ENCODE data around the gene RBM6.
"Not testable (repeated sequence)": the region's sequence is repeated elsewhere in the genome, so short reads cannot be mapped to it uniquely, and the experiment has no call there.

The RBM6 gene

GRCh38 chr3:49992326-49992725 is 52.4 kb downstream of the RBM6 start:
- no peak for DNase-seq (ENCODE audit: low read depth in 2 of 2)

- DNase-seq (ENCODE audit: low read depth in 2 of 2): no peak
Observed at GRCh38 chr3:49994476-49994875, 54.5 kb downstream of the RBM6 start.

- no peak for DNase-seq (ENCODE audit: low read depth in 2 of 2)
Observed at GRCh38 chr3:49996016-49996415, 56.1 kb downstream of the RBM6 start.

DNA sequence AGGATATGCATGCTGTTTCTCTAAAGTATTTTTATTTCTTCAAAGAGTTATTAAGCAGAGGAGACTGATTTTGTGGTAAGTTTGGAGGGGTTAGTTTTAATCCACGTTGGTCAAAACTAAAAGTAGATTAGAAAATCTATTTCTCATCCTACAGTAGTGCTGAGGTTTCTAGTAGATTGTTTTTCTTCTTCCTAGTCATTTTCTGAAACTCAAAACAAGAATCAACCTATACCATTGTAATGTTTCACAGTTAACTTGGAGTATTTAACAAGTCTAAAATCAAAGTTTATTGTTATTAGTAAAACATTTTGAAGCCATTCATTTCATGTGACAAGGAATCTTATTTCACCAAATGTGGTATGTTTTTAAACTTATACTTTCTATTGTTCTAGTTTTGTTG is 57.9 kb downstream of the RBM6 start:
- no peak for DNase-seq (ENCODE audit: low read depth in 2 of 2)

DNA sequence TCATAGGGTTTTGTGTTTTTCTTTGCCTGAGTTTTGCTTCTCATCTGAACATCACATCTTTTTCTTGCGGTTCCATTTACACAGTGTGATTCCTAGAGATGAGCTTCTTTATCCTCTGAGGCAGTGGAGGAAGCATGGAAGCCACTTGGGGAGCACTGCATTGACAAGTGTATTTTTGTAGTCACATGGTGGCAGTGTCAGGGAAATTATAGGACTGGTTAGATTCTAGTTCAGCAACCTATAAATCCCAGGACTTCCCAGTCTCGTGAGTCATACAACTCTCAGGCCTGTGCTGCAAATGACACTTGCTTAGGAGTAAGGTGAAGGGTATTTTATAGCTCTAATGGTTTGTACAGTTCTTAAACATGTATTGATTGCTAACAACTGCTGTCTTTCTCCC is 58.4 kb downstream of the RBM6 start:
- no peak for DNase-seq (ENCODE audit: low read depth in 2 of 2)

- no peak for DNase-seq (ENCODE audit: low read depth in 2 of 2)
Observed at GRCh38 chr3:50001511-50001910, 61.6 kb downstream of the RBM6 start.

GRCh38 chr3:50003216-50003615 is 63.3 kb downstream of the RBM6 start:
- DNase-seq (ENCODE audit: low read depth in 2 of 2): no peak

DNA sequence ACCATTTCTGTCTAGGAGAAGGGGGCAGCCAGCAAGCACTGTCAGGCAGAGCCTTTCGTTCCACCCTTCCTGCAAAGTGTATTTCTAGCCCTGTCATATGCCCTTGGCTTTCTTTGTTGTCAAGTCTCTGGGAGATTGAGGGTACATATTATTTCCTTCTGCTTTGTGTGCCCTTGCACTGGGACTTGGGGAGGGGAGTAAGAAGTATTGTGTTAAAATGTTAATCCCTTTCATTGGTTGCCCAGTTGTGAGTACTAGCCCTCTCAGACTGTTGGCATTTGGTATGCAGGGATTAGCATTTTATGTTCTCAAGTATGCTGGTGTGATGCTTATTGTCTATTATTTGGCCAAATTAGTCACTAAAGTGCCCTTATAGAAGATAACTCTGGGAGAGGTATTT is 63.9 kb downstream of the RBM6 start:
- no peak for DNase-seq (ENCODE audit: low read depth in 2 of 2)

GRCh38 chr3:50008931-50009330 is 69.0 kb downstream of the RBM6 start:
- DNase-seq (ENCODE audit: low read depth in 2 of 2): no peak

DNA sequence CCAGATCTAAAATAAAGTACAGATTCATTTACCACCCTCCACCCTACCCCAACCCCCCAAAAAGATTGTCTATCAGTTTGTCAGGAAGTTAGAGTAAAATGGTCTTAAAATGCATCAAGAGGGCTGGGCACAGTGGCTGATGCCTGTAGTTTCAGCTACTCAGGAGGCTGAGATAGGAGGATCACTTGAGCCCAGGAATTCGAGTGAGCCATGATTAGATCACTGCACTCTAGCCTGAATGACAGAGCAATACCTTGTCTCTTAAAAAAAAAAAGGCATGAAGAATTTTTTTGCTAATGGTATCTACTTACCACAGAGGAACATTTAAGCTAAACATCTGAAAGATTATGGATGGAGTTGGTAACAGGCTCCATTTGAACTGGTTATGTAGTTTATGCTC is 71.0 kb downstream of the RBM6 start:
- DNase-seq (ENCODE audit: low read depth in 2 of 2): no peak

DNA sequence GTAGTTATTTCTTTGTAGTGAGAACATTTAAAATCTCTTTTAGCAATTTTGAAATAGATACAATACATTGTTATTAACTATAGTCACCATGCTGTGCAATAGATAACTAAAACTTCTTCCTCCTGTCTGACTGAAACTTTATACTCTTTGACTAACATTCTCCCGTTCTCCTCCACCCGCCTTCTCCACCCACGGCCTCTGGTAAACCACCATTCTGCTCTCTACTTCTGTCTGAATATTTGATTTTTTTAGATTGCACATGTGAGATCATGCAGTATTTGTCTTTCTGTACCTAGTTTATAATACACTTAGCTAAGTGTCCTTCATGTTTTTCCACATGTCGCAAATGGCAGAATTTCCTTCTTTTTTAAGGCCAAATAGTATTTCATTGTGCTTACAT is 76.0 kb downstream of the RBM6 start:
- DNase-seq (ENCODE audit: low read depth in 2 of 2): no peak

- DNase-seq (ENCODE audit: low read depth in 2 of 2): no peak
Observed at GRCh38 chr3:50028346-50028745, 88.4 kb downstream of the RBM6 start.

DNA sequence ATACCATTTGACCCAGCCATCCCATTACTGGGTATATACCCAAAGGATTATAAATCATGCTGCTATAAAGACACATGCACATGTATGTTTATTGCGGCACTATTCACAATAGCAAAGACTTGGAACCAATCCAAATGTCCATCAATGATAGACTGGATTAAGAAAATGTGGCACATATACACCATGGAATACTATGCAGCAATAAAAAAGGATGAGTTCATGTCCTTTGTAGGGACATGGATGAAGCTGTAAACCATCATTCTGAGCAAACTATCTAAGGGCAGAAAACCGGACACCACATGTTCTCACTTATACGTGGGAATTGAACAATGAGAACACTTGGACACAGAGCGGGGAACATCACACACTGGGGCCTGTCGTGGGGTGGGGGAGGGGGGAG is 91.3 kb downstream of the RBM6 start:
- not testable (repeated sequence) for DNase-seq (ENCODE audit: low read depth in 2 of 2)

- no peak for DNase-seq (ENCODE audit: low read depth in 2 of 2)
Observed at GRCh38 chr3:50044976-50045375, 105.0 kb downstream of the RBM6 start.

DNA sequence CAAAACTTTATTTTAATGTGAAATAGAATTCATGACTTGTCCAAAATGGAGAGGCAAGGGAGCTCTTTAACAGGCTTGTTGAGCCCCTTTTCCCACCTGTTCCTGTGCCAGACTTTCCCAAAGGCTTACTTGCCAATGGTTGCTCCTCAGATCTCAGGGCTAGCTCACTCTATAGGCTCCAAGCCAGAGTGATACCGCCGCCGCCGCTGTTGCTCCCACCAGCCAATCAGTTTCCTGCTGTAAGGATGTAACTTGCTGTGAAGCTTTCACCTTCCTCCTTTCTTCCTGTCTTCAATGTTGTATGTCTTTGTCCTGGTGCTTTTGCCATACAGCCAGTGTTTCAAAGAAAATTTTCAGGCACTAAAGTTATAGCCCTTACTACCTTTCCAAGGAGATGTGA is 107.5 kb downstream of the RBM6 start:
- no peak for DNase-seq (ENCODE audit: low read depth in 2 of 2)

DNA sequence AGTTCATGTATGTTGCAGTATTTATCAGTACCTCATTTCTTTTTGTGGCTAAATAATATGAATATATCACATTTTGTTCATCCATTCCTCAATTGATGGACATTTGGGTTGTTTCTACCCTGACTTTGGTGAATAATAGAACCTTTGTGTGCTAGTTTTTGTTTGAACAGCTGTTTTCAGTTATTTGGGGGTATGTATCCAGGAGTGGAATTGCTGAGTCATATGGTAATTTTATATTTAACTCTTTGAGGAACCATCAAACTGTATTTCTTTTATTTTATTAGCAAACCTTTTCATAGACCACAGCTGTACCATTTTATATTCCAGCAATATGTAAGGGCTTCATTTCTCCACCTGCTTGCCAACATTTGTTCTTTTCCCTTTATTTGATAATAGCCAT is 110.4 kb downstream of the RBM6 start:
- DNase-seq (ENCODE audit: low read depth in 2 of 2): no peak

DNA sequence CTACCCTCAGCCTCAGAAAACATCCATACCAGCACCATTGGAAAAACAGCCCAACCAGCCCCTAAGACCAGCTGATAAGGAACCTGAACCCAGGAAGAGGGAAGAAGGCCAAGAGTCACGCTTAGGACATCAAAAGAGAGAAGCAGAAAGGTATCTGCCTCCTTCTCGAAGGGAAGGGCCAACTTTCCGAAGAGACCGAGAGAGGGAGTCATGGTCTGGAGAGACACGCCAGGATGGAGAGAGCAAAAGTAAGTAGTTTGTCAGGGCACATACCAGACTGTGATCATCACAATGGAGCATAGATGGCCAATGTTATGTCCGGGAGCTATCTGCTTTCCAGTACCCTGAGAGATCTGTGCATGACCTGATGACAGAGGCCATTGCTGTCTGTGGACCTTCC is 117.8 kb downstream of the RBM6 start:
- DNase-seq (ENCODE audit: low read depth in 2 of 2): no peak

- no peak for DNase-seq (ENCODE audit: low read depth in 2 of 2)
Observed at GRCh38 chr3:50068134-50068533, 128.2 kb downstream of the RBM6 start.

DNA sequence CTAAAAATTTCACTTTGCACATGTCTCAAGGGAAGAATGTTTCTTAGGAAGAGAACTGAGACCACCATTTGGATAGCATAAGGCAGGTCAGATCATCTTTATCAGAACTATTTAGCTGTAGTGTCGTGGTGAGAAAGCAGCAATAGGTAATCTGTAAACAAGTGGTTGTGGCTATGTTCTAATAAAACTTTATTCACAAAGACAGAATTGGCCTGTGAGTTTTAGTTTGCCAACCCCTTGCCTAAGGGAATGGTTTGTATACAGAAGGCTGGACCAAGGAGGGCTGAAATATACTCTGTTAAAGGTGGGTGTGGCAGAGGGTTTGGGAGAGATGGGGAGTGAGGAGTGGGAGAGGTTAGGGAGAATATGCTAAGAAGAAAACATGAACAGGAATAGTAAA is 138.1 kb downstream of the RBM6 start:
- no peak for DNase-seq (ENCODE audit: low read depth in 2 of 2)

GRCh38 chr3:50078622-50079021 is 138.7 kb downstream of the RBM6 start:
- no peak for DNase-seq (ENCODE audit: low read depth in 2 of 2)

GRCh38 chr3:50084951-50085350 is 145.0 kb downstream of the RBM6 start:
- DNase-seq (ENCODE audit: low read depth in 2 of 2): not testable (repeated sequence)

GRCh38 chr3:50088725-50089608 is 149.0 kb downstream of the RBM6 start, which contains the start of gene RBM5:
TSS of gene RBM5 (plus strand) at chr3:50088919. CDS start at chr3:50090435, 1,516 bp downstream.
- DNase-seq (ENCODE audit: low read depth in 2 of 2): peak; percentile 86 to 94

GRCh38 chr3:50089609-50089945 is 149.6 kb downstream of the RBM6 start:
- no peak for DNase-seq (ENCODE audit: low read depth in 2 of 2)

- no peak for DNase-seq (ENCODE audit: low read depth in 2 of 2)
Observed at GRCh38 chr3:50090984-50091383, 151.0 kb downstream of the RBM6 start.

Measured in stimulated activated CD4-positive, alpha-beta T cell treated with anti-CD3 and anti-CD28 coated beads, Interleukin-12 subunit alpha, Interleukin-12 subunit beta, amount 100 ng/mL, for 24 hours (primary cell).